Measurements from ENCODE around the gene CYP2B6. TPM values are rescaled to one million over a fixed set of nuclear protein-coding genes. Genes with fewer than 3 reads are reported as not detected.
"Not testable (repeated sequence)": the region's sequence is repeated elsewhere in the genome, so short reads cannot be mapped to it uniquely, and the experiment has no call there.

Gene CYP2B6
- total RNA-seq, 2 donors from 2014 or later, result not detected

DNA sequence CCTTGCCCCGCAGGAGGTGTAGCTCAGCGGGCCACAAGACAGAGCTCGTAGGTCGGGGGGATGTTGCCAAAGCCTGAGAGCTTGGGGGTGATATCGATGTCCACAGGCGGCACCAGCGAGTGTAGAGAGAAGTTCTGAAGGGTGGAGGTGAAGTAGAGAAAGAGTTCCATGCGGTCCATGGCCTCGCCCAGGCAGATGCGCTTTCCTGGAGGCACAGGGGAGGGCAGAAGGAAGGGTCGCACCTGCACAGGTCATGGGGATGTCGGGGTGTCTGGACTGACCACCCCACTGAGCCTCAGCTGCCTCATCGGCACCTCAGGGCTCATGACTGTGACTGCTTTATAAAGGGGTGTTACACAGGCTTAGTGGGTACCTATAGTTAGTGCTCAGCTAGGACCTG lies 59.3 kb downstream of the CYP2B6 start:
- no peak for ATAC-seq (ENCODE audit: insufficient number of reproducible peaks, low FRiP score, low read depth)
- no peaks in the 10 kb centered on the region for H3K4me1 ChIP-seq (ENCODE audit: control insufficient read depth in 1 of 2, low read depth in 2 of 2)
- no peak for TF ChIP-seq CTCF (IDR thresholded peaks at IDR 0.05)
- no peaks in the 10 kb centered on the region for H3K9me3 ChIP-seq
- no peaks in the 10 kb centered on the region for H3K27me3 ChIP-seq (replicated peaks; ENCODE audit: insufficient read depth)
- DNase-seq (ENCODE audit: low spot score), result no peak
- H3K36me3 ChIP-seq, result no peaks in the 10 kb centered on the region
- H3K27ac ChIP-seq, result no peak overlapping the region
- H3K4me3 ChIP-seq, result no peak overlapping the region

GRCh38 chr19:41052162-41052561 lies 61.1 kb downstream of the CYP2B6 start:
- not testable (repeated sequence) for H3K9me3 ChIP-seq; H3K27me3 ChIP-seq (replicated peaks; ENCODE audit: insufficient read depth); H3K4me3 ChIP-seq; DNase-seq (ENCODE audit: low spot score); H3K36me3 ChIP-seq; H3K27ac ChIP-seq; H3K4me1 ChIP-seq (ENCODE audit: control insufficient read depth in 1 of 2, low read depth in 2 of 2); ATAC-seq (ENCODE audit: insufficient number of reproducible peaks, low FRiP score, low read depth)

GRCh38 chr19:41053331-41053730 lies 62.2 kb downstream of the CYP2B6 start:
- H3K27ac ChIP-seq; ATAC-seq (ENCODE audit: insufficient number of reproducible peaks, low FRiP score, low read depth); DNase-seq (ENCODE audit: low spot score); H3K9me3 ChIP-seq; H3K4me3 ChIP-seq; H3K27me3 ChIP-seq (replicated peaks; ENCODE audit: insufficient read depth); H3K36me3 ChIP-seq; H3K4me1 ChIP-seq (ENCODE audit: control insufficient read depth in 1 of 2, low read depth in 2 of 2): not testable (repeated sequence)

DNA sequence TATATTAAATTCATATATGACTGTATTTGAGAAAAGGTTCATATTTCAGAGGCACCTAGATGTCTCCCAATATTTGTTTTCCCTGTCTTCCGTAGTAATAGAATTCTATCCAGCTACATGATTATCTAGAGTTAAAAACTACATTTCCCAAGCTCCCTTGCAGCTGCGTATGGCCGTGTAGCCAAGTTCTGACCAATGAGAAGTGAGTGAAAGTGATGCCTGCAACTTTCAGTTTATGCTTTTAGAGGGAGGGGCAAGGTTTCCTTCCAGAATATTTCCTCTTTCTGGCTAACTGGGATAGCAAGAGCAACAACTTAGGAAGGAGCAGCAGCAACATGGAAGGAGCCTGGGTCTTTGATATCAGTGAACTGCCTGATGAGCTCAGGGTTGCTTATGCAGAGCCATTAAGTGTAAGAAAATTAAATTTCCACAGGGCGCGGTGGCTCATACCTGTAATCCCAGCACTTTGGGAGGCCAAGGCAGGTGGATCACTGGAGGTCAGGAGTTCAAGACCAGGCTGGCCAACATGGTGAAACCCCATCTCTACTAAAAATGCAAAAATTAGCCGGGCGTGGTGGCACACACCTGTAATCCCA lies 74.0 kb downstream of the CYP2B6 start:
- ATAC-seq (ENCODE audit: insufficient number of reproducible peaks, low FRiP score, low read depth), result no peak
- no peaks in the 10 kb centered on the region for H3K4me1 ChIP-seq (ENCODE audit: control insufficient read depth in 1 of 2, low read depth in 2 of 2)
- no peak overlapping the region for H3K4me3 ChIP-seq
- no peaks in the 10 kb centered on the region for H3K9me3 ChIP-seq
- no peak for DNase-seq (ENCODE audit: low spot score)
- H3K27ac ChIP-seq, result no peak overlapping the region
- H3K36me3 ChIP-seq, result no peaks in the 10 kb centered on the region
- no peaks in the 10 kb centered on the region for H3K27me3 ChIP-seq (replicated peaks; ENCODE audit: insufficient read depth)
- TF ChIP-seq CTCF (IDR thresholded peaks at IDR 0.05), result no peak

Other genes with a start within 250 kb of the CYP2B6 start
- gene ACTMAP, start 240.8 kb upstream of the CYP2B6 start, total RNA-seq, result 1 to 10 TPM in 1 of 2 donors, under 1 TPM in 1; 0.68 to 1.1 TPM
- 100 to 1,000 TPM in 1 of 2 donors, 10 to 100 TPM in 1; 40.4 to 107 TPM for gene SNRPA, start 240.1 kb upstream of the CYP2B6 start, total RNA-seq
- not detected for gene MIA, start 215.8 kb upstream of the CYP2B6 start, total RNA-seq
- 10 to 100 TPM; 37.9 to 38.2 TPM for gene RAB4B, start 213.0 kb upstream of the CYP2B6 start, total RNA-seq
- gene EGLN2, start 192.1 kb upstream of the CYP2B6 start, total RNA-seq, result 100 to 1,000 TPM; 113 to 127 TPM
- not detected for gene CYP2A6, start 140.8 kb upstream of the CYP2B6 start, total RNA-seq
- not detected for gene CYP2A7, start 109.1 kb upstream of the CYP2B6 start, total RNA-seq
- not detected for gene CYP2A13, start 97.2 kb downstream of the CYP2B6 start, total RNA-seq
- gene CYP2F1, start 123.2 kb downstream of the CYP2B6 start, total RNA-seq, result not detected
- gene CYP2S1, start 201.9 kb downstream of the CYP2B6 start, total RNA-seq, result 10 to 100 TPM in 1 of 2 donors, 1 to 10 TPM in 1; 2.3 to 12.4 TPM
- 100 to 1,000 TPM; 138 to 157 TPM for gene AXL, start 227.9 kb downstream of the CYP2B6 start, total RNA-seq

All from thoracic aorta (tissue), 2 donors.